PFSK-1 (cell line): ENCODE data around the gene FBN1.

Experiments used
- FOXP2 ChIP-seq: optimal IDR thresholded peaks from 2 replicates; pipeline ENCODE3; 2011; ENCODE audit warnings: borderline replicate concordance, control low read depth, inconsistent platforms; ENCODE audit not compliant: insufficient read depth; ENCODE audit errors: extremely low read length, extremely low read depth
- POLR2AphosphoS5 ChIP-seq: IDR thresholded peaks from 2 replicates; pipeline ENCODE4 v1.6.1; 2012; ENCODE audit warnings: low read depth, mild to moderate bottlenecking, control low read depth, low read length, moderate library complexity
- REST ChIP-seq, 2 experiments: IDR thresholded peaks; 2 replicates each; pipeline versions ENCODE4 v1.6.1 to v1.8.0; 2011 to 2012; ENCODE audit warnings: low read depth in 2 of 2, low read length in 2 of 2, control low read depth in 1 of 2, inconsistent platforms in 1 of 2, mild to moderate bottlenecking in 1 of 2, moderate library complexity in 1 of 2; ENCODE audit not compliant: insufficient read depth in 1 of 2
- SIN3A ChIP-seq: IDR thresholded peaks from 2 replicates; pipeline ENCODE4 v1.6.1; 2012; ENCODE audit warnings: mild to moderate bottlenecking, low read length, moderate library complexity, borderline replicate concordance; ENCODE audit not compliant: insufficient read depth
- TAF1 ChIP-seq: IDR thresholded peaks from 2 replicates; pipeline ENCODE4 v1.6.1; 2012; ENCODE audit warnings: low read length, control low read depth, borderline replicate concordance; ENCODE audit not compliant: insufficient read depth

- TF ChIP-seq POLR2AphosphoS5, result no peak
- TF ChIP-seq TAF1, result no peak
- no peak for TF ChIP-seq REST (IDR thresholded peaks at IDR 0.05; ENCODE audit: insufficient read depth in 1 of 2, low read depth in 2 of 2, low read length in 2 of 2)
- no peak for TF ChIP-seq SIN3A
- TF ChIP-seq FOXP2, result no peak
These were observed 265.3 kb downstream of the FBN1 start for GRCh38 chr15:48380198-48380597.
